ENCODE measurements around the gene INPP4B.

INPP4B gene

GRCh38 chr4:142373610-142374009 is 472.5 kb downstream of the INPP4B start:
- DNase-seq (ENCODE audit: low spot score), result no peak

- no peak for DNase-seq (ENCODE audit: low spot score)
Measured at GRCh38 chr4:142372530-142373260, 473.4 kb downstream of the INPP4B start.

DNA sequence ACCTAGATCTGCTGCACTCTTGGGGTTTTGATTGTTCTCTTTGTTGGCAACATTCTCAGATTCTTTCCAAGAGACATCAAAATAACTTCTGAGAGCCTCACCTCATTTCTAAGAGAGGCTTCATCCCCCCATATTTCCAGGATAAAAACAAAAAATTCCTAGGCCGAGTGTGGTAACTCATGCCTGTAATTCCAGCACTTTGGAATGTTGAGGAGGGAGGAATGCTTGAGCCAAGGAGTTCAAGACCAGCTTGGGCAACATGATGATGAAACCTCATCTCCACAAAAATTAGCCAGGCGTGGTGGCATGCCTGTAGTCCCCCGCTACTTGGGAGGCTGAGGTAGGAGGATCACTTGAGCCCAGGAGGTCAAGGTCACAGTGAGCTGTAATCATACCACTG is 477.0 kb downstream of the INPP4B start:
- DNase-seq (ENCODE audit: low spot score), result no peak

- no peak for DNase-seq (ENCODE audit: low spot score)
Measured at GRCh38 chr4:142367418-142368180, 478.5 kb downstream of the INPP4B start.

- DNase-seq (ENCODE audit: low spot score), result no peak
Measured at GRCh38 chr4:142366769-142367181, 479.3 kb downstream of the INPP4B start.

DNA sequence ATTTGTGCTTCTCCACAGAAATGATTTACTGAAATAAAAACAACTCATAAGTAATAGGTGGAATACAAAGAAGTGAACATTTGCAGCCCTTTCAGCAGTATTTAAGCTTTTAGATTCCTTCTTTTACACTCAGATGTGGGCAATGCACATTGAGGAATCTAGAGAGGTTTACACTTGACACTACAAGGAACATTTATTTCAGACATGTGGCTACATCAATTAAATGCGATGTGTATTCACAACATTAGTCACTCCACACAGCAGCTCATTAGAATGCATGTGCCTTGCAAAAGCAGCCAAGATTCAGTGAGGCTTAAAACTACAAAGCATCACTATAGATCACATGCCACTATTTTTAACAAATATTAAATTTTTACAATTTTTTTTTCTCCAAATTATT is 480.7 kb downstream of the INPP4B start:
- DNase-seq (ENCODE audit: low spot score), result no peak

DNA sequence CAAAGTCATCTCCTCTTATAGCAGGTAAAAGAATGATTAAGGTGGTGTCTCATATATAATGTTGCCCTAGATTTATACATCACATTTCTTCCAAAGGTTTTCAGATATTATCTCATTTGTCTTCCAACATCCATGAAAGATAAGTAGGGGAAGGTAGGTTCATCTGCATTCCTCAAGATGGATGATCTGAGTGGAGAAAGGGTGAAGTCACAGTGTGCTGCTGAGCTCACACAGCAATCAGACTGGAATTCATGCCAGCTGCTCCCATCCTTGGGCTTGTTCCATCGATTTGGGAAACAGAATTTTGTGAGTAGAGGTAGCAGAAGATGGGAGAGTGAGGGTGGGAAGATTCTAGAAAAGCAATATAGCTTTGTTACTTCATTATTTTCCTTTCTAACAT is 482.4 kb downstream of the INPP4B start:
- no peak for DNase-seq (ENCODE audit: low spot score)

DNA sequence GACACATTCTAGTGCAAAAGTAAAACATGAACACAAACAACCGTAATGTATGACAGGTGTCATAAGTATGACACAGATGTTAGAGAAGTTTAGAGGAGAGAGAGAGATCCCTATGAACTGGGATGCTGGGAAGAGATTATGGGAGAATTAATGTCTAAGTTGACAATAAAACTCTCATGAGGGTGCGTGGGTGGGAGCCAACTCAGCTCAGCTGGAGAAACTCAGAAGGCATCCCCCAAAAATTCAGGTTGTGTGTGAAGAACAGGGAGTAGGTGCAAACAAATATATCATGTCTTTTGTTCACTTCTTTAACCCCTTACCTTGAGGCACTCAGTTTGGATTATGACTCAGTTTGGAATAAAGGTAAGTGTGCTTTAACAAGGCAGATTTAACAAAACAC is 484.1 kb downstream of the INPP4B start:
- DNase-seq (ENCODE audit: low spot score), result no peak

GRCh38 chr4:142360657-142361056 is 485.4 kb downstream of the INPP4B start:
- no peak for DNase-seq (ENCODE audit: low spot score)

DNA sequence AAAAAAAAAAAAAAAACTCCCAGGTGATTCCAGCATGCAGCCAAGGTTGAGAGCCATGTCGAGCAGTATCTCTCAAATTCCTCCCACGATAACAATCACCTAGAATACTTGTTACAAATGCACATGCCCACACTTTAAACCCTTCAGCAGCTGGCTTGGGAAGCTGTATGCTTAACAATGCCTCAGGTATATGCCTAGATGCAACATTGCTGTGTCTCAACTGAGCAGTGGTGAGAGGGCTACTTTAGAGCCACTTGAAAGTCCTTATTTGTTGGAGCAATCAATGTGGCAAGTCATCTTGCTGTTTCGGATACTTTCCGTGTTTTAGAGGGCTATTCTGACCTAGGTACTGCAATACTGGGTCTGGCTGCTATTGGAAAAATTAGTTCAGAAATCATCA is 487.4 kb downstream of the INPP4B start:
- DNase-seq (ENCODE audit: low spot score), result no peak

- no peak for DNase-seq (ENCODE audit: low spot score)
Measured at GRCh38 chr4:142356801-142357200, 489.3 kb downstream of the INPP4B start.

GRCh38 chr4:142356118-142356759 is 489.9 kb downstream of the INPP4B start:
- no peak for DNase-seq (ENCODE audit: low spot score)

DNA sequence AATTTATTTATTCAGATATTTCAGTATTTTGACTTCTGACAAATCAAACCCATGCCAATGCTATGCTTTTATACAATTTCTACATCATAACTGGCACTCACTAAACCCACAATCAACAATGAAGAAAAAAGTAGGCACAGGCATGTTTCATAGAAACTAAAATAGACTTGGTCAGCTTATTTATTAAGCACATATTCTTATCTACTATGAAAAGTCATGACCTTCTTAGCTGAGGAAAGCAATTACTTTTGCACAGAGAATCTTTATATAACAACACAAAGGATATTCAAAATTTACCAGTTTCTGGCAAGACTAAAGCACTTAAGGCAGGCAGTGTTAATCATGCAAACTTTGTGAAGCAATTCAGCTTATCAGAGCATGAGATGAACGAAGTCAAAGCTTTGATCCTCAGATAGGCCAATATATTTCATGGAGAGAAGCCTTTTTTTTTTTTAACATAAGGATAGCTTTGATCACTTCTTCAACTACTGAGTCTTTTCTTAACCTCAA is 490.6 kb downstream of the INPP4B start:
- no peak for DNase-seq (ENCODE audit: low spot score)

DNA sequence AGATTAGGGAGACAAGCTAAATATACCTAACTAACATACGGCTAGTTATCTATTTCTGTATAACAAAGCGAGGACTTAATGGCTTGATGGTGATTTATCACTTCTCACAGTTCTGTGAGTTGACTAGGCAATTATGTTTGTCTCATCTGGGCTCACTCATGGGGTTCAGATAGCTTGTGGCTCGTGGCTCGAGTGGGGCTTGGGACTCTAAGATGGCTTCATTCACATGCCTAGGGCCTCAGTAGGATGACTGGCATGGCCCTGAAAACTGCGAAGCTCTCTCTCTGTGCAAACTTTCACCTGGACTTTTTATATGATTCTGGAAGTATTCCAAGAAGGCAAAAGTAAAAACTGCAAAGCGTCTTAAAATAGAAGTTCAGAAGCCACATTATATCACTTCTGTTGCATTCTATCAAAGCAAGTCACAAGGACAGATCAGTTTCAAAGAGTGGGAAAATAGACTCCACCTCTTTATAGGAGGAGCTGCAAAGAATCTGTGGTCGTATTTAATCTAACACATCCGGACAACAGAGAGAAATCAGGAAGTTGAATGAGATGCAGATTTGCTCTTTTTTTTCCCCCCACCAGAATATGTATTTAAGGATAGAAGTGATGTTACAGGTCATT is 491.2 kb downstream of the INPP4B start:
- no peak for DNase-seq (ENCODE audit: low spot score)

GRCh38 chr4:142354041-142354440 is 492.1 kb downstream of the INPP4B start:
- no peak for DNase-seq (ENCODE audit: low spot score)

- DNase-seq (ENCODE audit: low spot score), result peak; percentile 59
Measured at GRCh38 chr4:142353149-142353738, 492.9 kb downstream of the INPP4B start.

DNA sequence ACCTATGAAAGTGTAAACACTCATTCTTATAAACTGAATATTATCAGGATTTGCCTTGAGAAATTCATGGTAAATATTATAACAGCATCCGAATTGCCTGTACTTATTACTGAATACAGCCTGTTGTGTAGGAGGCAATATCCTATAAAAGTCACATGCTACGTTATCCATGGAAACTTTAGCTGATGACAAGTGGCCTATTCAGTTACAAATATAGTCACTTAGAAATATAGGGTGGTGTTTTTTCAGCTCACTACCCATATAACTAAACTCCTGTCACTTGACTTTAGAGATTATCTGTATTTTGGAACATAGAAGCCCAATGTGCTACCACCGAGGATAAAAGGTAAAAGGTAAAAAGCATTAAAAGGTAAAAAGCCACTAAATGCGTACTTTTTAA is 493.4 kb downstream of the INPP4B start:
- DNase-seq (ENCODE audit: low spot score), result no peak

GRCh38 chr4:142351958-142352357 is 494.1 kb downstream of the INPP4B start:
- DNase-seq (ENCODE audit: low spot score), result peak; percentile 10

GRCh38 chr4:142350871-142351270 is 495.2 kb downstream of the INPP4B start:
- no peak for DNase-seq (ENCODE audit: low spot score)

DNA sequence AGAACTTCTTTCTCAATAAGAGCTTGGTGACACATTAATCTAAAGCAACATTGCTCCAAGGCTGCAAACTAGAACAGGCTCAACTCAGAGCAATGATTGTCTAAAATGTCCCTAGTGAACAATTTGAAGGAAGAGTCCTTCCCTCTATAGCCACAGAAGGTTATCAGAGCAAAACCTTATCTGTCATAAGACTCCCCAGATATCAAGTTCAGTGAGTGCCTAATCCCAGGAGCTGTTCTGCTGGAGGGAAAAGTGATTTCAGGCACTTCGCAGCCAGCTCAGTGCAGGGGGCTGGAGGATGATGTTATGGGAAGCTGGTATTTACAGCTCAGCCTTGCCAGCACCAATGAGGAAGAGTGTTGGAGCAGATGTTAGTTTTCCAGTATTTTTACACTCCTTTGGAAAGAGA is 497.5 kb downstream of the INPP4B start:
- DNase-seq (ENCODE audit: low spot score), result no peak

GRCh38 chr4:142347241-142347640 is 498.9 kb downstream of the INPP4B start:
- DNase-seq (ENCODE audit: low spot score), result no peak

- no peak for DNase-seq (ENCODE audit: low spot score)
Measured at GRCh38 chr4:142345924-142346323, 500.2 kb downstream of the INPP4B start.

All from kidney capillary endothelial cell (primary cell).